GM21723 (cell line): Measurements from ENCODE around the gene RADIL.

Experiments used
- ATAC-seq: cut with Tn5 transposase; IDR thresholded peaks from one replicate; pipeline ENCODE4 v1.9.1; 2021; ENCODE audit warnings: mild to moderate bottlenecking, moderate library complexity; ENCODE audit not compliant: unreplicated experiment

Gene RADIL

DNA sequence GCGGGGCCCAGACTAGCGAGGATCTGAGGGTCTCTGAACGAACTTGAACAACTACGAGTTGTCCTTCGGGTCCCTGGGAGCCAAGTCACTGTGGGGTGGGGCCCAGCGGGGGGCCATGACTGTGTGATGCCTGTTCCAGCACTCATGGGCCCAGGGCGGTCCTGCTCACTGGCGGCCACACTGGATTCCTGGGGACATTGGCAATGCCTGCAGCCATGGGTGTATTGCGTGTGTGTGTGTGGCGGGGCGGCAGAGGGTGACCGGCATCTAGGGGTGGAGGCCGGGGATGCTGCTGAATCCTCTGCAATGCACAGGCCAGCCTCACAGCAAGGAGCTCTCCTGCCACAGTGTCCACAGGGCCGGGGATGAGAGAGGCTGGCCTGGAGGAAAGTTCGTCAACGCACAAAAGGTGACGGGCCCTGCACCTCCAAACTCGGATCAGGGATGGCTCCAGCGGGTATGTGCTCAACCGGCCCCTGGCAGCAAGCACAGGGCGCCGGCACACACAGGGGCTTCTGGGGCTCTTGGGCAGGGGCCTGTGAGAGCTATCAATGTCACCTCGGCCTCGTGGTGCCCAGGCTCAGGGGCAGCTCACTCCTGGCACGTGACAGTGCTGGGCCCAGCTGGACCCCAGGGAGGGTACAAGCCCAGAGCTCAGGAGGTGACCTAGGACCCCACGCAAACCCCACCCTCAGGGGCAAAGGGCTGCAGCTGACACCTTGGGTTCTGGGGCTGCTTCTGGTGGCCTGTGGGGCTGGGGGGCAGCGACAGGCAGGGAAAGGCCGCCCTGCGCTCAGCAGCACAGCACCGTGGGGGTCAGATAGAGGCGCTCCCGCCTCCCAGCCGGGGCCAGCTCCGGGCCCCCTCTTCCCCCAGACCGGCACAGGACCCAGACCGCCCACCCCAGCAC lies 49.6 kb downstream of the RADIL start:
- ATAC-seq: no peak

GRCh38 chr7:4833176-4833575 lies 50.3 kb downstream of the RADIL start:
- no peak for ATAC-seq

DNA sequence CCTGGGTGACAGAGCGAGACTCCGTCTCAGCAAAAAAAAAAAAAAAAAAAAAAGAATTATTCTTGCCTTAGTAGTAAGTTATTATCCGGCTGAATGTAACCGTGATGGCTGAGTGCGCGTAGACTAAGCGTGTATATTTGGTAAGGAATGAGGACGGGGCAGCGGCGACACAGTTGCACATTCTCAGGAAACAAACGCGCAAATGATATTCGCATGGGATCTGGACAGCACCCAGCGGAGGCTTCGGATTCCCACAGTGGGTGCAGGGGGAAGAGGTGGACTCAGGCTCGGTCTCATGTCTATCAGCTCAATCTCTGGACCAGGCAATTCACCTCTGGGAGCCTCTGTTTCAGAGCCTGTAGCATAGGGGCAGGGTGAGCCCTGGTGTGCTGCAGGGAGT lies 50.8 kb downstream of the RADIL start:
- no peak for ATAC-seq

GRCh38 chr7:4831723-4832495 lies 51.6 kb downstream of the RADIL start:
- ATAC-seq: no peak

DNA sequence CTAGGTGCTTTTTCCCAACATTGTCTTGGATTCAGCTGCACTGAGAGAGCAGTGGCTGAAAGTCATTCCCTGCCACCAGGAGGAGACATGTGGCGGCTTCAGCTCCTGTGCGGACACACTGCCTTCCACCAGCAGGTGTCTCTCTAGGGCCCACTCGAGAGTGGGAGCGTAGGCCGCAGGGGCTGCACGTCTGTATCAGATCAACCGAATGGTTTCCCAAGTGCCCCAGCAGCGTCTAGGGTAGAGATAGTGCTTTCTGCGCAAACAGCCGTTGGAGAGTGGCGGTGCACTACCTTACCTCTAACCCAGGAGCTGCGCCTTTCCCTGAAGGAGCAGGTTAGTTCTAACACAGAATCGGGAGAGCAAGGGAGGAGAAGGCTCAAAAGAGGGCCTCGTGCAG lies 53.3 kb downstream of the RADIL start:
- ATAC-seq: no peak

DNA sequence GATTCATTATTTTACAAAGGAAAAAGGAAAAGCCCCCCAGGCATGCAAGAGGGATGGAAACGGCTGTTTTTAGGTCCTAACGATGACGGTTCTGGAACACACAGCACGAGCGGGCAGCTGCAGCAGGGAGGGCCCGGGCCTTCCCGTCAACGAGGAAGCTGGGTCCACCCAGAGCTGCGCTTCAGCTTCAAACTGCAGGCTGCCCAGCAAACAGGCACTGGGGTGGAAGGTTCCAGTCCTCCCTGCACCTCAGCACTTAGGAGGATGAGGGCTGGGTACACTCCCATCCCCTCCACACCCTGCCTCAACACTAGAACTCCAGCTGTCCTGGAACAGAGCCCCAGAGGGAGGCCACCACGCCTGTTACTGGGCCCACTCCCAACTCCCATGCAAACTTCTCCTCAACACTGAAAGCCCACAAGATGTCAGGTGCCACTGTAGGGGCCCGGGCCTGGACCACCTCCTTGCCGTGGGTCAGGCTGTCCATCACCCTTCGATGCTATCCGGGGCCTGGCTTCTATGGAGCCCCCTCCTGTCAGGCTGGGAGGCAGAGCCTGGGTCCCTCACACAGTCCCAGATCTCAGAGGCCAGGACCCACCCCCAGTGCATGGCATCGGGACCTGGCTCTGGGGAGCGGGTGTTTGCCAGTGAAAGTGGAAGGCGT lies 54.7 kb downstream of the RADIL start:
- no peak for ATAC-seq

DNA sequence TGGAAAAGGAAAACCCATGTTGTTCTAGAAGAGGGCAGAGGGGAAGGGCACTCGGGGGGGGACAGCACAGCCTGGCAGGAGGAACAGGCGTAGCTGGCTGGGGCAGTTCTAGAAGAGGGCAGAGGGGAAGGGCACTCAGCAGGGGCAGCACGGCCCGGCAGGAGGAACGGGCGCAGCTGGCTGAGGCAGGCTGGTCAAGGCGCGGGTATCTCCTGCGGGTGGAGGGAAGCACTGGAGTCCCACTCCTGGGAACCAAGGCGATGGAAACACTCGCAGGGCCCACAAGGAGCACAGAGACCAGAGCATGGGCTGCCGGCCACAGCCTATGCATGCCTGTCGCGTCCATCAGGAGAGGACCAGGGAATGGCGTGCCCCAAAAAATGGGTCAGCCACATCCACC lies 58.4 kb downstream of the RADIL start:
- ATAC-seq: no peak

- no peak for ATAC-seq
Measured at GRCh38 chr7:4824120-4824775, 59.3 kb downstream of the RADIL start.

GRCh38 chr7:4823441-4824119 lies 59.9 kb downstream of the RADIL start:
- ATAC-seq: no peak

GRCh38 chr7:4822677-4823076 lies 60.8 kb downstream of the RADIL start:
- ATAC-seq: no peak

GRCh38 chr7:4820967-4821471 lies 62.5 kb downstream of the RADIL start:
- ATAC-seq: no peak

DNA sequence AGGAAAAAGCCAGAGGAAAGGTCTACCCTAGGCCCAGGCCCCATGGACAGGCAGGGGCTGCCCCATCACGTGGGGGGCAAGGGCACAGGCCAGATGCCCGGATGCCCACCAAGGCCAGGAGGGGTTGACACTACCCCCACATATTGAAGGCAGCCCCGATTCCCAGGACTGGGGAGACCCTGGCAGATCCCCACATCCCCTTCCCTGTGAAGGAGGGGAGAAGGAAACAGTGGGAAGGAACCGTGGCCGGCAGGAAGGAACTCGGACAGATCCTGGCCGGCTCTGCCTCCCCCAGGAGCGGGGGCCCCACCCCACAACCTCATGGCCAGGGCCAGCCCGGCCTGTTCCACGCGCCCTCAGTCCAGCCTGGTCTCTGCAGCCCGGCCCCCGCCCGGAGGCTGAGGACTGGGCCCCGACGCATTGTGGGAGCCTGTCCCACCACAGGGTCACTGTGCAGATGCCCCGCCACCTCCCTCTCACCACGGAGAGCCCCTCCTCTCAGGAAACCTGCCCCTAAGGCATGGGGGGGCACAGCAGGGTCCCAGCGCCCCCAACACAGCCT lies 63.0 kb downstream of the RADIL start:
- no peak for ATAC-seq

GRCh38 chr7:4819560-4820404 lies 63.7 kb downstream of the RADIL start:
- no peak for ATAC-seq

GRCh38 chr7:4818000-4818794 lies 65.3 kb downstream of the RADIL start:
- no peak for ATAC-seq

GRCh38 chr7:4817178-4817901 lies 66.2 kb downstream of the RADIL start:
- no peak for ATAC-seq

GRCh38 chr7:4816419-4817080 lies 67.0 kb downstream of the RADIL start:
- no peak for ATAC-seq
